ENCODE data around the gene NOXA1.

DNA sequence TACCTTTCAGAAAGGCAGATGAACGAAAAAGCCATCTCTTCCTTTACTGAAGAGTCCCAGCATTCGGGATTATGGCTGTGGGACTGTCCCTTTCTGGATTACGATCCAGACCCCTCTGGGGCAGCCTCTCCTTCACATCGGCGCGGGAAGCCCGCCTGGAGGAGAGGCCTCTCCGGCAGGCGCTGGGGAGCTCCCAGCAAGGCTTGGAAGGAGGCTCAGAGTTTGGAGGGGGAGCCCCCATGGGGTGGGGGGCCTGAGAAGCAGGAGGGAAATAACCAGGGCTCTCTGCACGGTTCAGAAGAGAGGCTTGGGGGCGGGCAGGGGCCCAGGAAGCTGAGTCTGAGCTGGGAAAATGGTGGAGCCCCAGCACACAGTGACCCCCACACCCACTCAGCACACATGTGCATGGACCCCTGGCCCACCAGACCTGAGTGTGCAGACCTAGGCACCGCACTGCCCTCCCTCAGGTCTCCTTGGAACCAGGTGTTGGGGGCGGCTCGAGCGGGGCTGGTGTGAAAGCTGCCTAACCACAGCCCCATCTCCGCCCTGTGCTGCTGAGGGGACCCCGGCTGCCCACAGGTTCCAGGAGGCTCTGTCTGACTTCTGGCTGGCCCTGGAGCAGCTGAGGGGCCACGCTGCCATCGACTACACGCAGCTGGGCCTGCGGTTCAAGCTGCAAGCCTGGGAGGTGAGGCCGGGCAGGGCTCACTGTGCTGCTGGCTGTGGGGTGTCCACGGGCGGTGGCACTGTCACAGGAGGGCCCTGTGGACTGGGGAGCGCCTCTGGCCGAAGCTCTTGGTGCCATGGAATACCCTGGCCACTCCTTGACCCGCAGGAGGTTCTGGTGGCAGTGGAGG lies 4.5 kb downstream of the NOXA1 start:
- TF ChIP-seq, protein P1, sequence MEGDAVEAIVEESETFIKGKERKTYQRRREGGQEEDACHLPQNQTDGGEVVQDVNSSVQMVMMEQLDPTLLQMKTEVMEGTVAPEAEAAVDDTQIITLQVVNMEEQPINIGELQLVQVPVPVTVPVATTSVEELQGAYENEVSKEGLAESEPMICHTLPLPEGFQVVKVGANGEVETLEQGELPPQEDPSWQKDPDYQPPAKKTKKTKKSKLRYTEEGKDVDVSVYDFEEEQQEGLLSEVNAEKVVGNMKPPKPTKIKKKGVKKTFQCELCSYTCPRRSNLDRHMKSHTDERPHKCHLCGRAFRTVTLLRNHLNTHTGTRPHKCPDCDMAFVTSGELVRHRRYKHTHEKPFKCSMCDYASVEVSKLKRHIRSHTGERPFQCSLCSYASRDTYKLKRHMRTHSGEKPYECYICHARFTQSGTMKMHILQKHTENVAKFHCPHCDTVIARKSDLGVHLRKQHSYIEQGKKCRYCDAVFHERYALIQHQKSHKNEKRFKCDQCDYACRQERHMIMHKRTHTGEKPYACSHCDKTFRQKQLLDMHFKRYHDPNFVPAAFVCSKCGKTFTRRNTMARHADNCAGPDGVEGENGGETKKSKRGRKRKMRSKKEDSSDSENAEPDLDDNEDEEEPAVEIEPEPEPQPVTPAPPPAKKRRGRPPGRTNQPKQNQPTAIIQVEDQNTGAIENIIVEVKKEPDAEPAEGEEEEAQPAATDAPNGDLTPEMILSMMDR (IDR thresholded peaks at IDR 0.05): no peak
- TF ChIP-seq POLR2A (IDR thresholded peaks at IDR 0.05): no peak
